HepG2 (cell line): Measurements from ENCODE around the gene BBLN. TPM values are rescaled to one million over a fixed set of nuclear protein-coding genes. Genes with fewer than 3 reads are reported as not detected.
A peak's percentile ranks its signal among the peaks of the same experiment; 100 is the strongest.

Source experiments
- CREB1 ChIP-seq, 2 experiments: fragments of 450-650 bp in 1 of 2; IDR thresholded peaks; 2 replicates each; pipeline ENCODE4 v1.6.1; 2016 to 2017; ENCODE audit warnings: control low read depth in 1 of 2, mild to moderate bottlenecking in 1 of 2, missing compliant biosample characterization in 1 of 2, missing genetic modification characterization in 1 of 2
- DMTF1 ChIP-seq: sonication (generic); formaldehyde crosslinking; IDR thresholded peaks from 2 replicates; pipeline ENCODE4 v1.4.0; 2020; ENCODE audit warnings: mild to moderate bottlenecking, missing genetic modification reagents
- DNMT1 ChIP-seq: sonication (generic); formaldehyde crosslinking; IDR thresholded peaks from 2 replicates; pipeline ENCODE4 v1.5.1; 2020; ENCODE audit warnings: mild to moderate bottlenecking, missing genetic modification reagents
- EEA1 ChIP-seq: sonication (generic); formaldehyde crosslinking; IDR thresholded peaks from 2 replicates; pipeline ENCODE4 v1.5.1; 2020; ENCODE audit warnings: mild to moderate bottlenecking, missing genetic modification reagents, borderline replicate concordance
- EED ChIP-seq: sonication (generic); formaldehyde crosslinking; IDR thresholded peaks from 2 replicates; pipeline ENCODE4 v1.5.0; 2020; ENCODE audit warnings: mild to moderate bottlenecking, missing genetic modification reagents
- KMT2B ChIP-seq: IDR thresholded peaks from 2 replicates; pipeline ENCODE4 v1.6.1; 2016; ENCODE audit warnings: missing genetic modification reagents, missing compliant biosample characterization
- RELA ChIP-seq: sonication (generic); formaldehyde crosslinking; IDR thresholded peaks from 2 replicates; pipeline ENCODE4 v1.4.0; 2020; ENCODE audit warnings: missing genetic modification reagents
- TFE3 ChIP-seq: IDR thresholded peaks from 2 replicates; pipeline ENCODE4 v1.6.1; 2016
- ZKSCAN8 ChIP-seq: IDR thresholded peaks from 2 replicates; pipeline ENCODE4 v1.6.1; 2016; ENCODE audit warnings: borderline replicate concordance, missing genetic modification reagents, missing compliant biosample characterization
- ZNF24 ChIP-seq: fragments of 450-650 bp; IDR thresholded peaks from 2 replicates; pipeline ENCODE4 v1.6.1; 2017; ENCODE audit warnings: antibody characterized with exemption, mild to moderate bottlenecking
- ZNF264 ChIP-seq: sonication (generic); formaldehyde crosslinking; IDR thresholded peaks from 2 replicates; pipeline ENCODE4 v1.4.0; 2020; ENCODE audit warnings: missing genetic modification reagents
- ZNF382 ChIP-seq: sonication (generic); formaldehyde crosslinking; IDR thresholded peaks from 2 replicates; pipeline ENCODE4 v1.5.0; 2020; ENCODE audit warnings: missing genetic modification reagents, mild to moderate bottlenecking, borderline replicate concordance
- ZNF563 ChIP-seq: sonication (generic); formaldehyde crosslinking; IDR thresholded peaks from 2 replicates; pipeline ENCODE4 v1.8.0; 2022; ENCODE audit warnings: mild to moderate bottlenecking, moderate library complexity, missing genetic modification reagents
- ZNF687 ChIP-seq: sonication (generic); formaldehyde crosslinking; IDR thresholded peaks from 2 replicates; pipeline ENCODE4 v1.5.1; 2020; ENCODE audit warnings: mild to moderate bottlenecking, missing genetic modification reagents, moderate library complexity
- polyA plus RNA-seq, 8 experiments: library from polyadenylated mRNA; depleted of rRNA in 3 of 8; stranded (reverse) in 7 of 8; unstranded in 1 of 8; fragments of >200 nt; fragmentation: Illumina TruSeq in 4 of 8; extraction: Trizol in 4 of 8; gene quantifications; 2 replicates each; pipeline versions ENCODE4 v1.2.1 to v1.2.3, GENCODE V29; 2011 to 2016; ENCODE audit warnings: low read depth in 4 of 8, missing spikeins in 1 of 8, mixed read lengths in 1 of 8; ENCODE audit not compliant: insufficient read depth in 1 of 8
- total RNA-seq, 5 experiments: library from RNA; depleted of rRNA; stranded (reverse); fragments of >200 nt; fragmentation: Illumina TruSeq; extraction: Trizol; gene quantifications; 2 replicates each; pipeline ENCODE4 v1.2.3, GENCODE V29; 2016; ENCODE audit warnings: low read depth in 1 of 5
- TF ChIP-seq, protein P1 (sequence below): sonication (generic); formaldehyde crosslinking; conservative IDR thresholded peaks from 2 replicates; pipeline ENCODE4 v1.4.0; 2020; ENCODE audit warnings: mild to moderate bottlenecking, missing genetic modification reagents, moderate library complexity
- TF ChIP-seq, protein P2 (sequence below): sonication (generic); formaldehyde crosslinking; IDR thresholded peaks from 2 replicates; pipeline ENCODE4 v1.8.0; 2022; ENCODE audit warnings: missing genetic modification reagents, mild to moderate bottlenecking, inconsistent platforms, borderline replicate concordance

The BBLN gene
- total and polyA plus RNA-seq, 2 of the 13 experiments (the other 11 are each of a cell fraction or from before 2014, with no cell fraction given): 27.6 to 33.1 TPM

- TF ChIP-seq, protein P1, sequence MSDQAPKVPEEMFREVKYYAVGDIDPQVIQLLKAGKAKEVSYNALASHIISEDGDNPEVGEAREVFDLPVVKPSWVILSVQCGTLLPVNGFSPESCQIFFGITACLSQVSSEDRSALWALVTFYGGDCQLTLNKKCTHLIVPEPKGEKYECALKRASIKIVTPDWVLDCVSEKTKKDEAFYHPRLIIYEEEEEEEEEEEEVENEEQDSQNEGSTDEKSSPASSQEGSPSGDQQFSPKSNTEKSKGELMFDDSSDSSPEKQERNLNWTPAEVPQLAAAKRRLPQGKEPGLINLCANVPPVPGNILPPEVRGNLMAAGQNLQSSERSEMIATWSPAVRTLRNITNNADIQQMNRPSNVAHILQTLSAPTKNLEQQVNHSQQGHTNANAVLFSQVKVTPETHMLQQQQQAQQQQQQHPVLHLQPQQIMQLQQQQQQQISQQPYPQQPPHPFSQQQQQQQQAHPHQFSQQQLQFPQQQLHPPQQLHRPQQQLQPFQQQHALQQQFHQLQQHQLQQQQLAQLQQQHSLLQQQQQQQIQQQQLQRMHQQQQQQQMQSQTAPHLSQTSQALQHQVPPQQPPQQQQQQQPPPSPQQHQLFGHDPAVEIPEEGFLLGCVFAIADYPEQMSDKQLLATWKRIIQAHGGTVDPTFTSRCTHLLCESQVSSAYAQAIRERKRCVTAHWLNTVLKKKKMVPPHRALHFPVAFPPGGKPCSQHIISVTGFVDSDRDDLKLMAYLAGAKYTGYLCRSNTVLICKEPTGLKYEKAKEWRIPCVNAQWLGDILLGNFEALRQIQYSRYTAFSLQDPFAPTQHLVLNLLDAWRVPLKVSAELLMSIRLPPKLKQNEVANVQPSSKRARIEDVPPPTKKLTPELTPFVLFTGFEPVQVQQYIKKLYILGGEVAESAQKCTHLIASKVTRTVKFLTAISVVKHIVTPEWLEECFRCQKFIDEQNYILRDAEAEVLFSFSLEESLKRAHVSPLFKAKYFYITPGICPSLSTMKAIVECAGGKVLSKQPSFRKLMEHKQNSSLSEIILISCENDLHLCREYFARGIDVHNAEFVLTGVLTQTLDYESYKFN (CRISPR knock-in tag): no peak
- TF ChIP-seq CREB1 (IDR thresholded peaks at IDR 0.05) (no peak), CREB1 (CRISPR knock-in tag; IDR thresholded peaks at IDR 0.05) (no peak), ZNF24 (no peak), EEA1 (CRISPR knock-in tag) (no peak), ZNF687 (CRISPR knock-in tag) (peak; percentile 54), RELA (CRISPR knock-in tag) (no peak), ZKSCAN8 (CRISPR knock-in tag) (no peak), ZNF264 (no peak), ZNF382 (no peak), DMTF1 (CRISPR knock-in tag) (no peak), KMT2B (CRISPR knock-in tag) (no peak), EED (no peak), TFE3 (CRISPR knock-in tag) (0 out of 2 replicates have a peak, but pooled peaks have one; percentile 26), ZNF563 (no peak), DNMT1 (0 out of 2 replicates have a peak, but pooled peaks have one; percentile 27)
- TF ChIP-seq, protein P2, sequence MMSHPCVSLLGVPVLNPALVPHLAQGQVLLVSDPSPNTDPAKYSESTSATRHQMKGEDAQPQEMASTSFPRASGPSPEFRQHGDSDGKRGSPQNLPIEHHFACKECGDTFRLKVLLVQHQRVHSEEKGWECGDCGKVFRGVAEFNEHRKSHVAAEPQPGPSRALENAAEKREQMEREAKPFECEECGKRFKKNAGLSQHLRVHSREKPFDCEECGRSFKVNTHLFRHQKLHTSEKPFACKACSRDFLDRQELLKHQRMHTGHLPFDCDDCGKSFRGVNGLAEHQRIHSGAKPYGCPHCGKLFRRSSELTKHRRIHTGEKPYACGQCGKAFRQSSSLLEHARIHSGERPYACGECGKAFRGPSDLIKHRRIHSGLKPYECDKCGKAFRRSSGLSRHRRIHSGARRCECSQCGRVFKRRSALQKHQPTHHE (CRISPR knock-in tag): no peak
Measured at GRCh38 chr9:128124873-128125579, 35.0 kb upstream of the BBLN start (continued).
